Liver (tissue), 9 donors: Measurements from ENCODE around the gene NKAIN2. TPM values are rescaled to one million over a fixed set of nuclear protein-coding genes. Genes with fewer than 3 reads are reported as not detected.

Experiments used
- DNase-seq: peaks from one replicate; pipeline ENCODE4 v3.0.0-alpha.2; 2017; ENCODE audit warnings: low spot score
- H3K27ac ChIP-seq, 2 donors: one replicate each; pipeline ENCODE4 v1.7.0; 2013; ENCODE audit warnings: inconsistent platforms in 2 of 2, low read length in 2 of 2, control low read depth in 1 of 2, low read depth in 1 of 2, mild to moderate bottlenecking in 1 of 2
- H3K27me3 ChIP-seq, 4 donors: one replicate each; pipeline versions ENCODE4 v1.6.1 to v1.7.0; 2013; ENCODE audit warnings: low read length in 3 of 4, inconsistent platforms in 1 of 4, mild to moderate bottlenecking in 1 of 4, moderate library complexity in 1 of 4; ENCODE audit not compliant: control insufficient read depth in 4 of 4, insufficient read depth in 4 of 4
- H3K36me3 ChIP-seq, 4 donors: one replicate each; pipeline versions ENCODE4 v1.6.1 to v1.7.0; 2013; ENCODE audit warnings: low read length in 3 of 4, mild to moderate bottlenecking in 3 of 4, low read depth in 1 of 4, moderate library complexity in 1 of 4; ENCODE audit not compliant: control insufficient read depth in 4 of 4, insufficient read depth in 3 of 4
- H3K4me1 ChIP-seq, 4 donors: one replicate each; pipeline versions ENCODE4 v1.6.1 to v1.7.0; 2013; ENCODE audit warnings: low read length in 3 of 4, mild to moderate bottlenecking in 3 of 4, moderate library complexity in 1 of 4; ENCODE audit not compliant: control insufficient read depth in 4 of 4, insufficient read depth in 4 of 4
- H3K4me3 ChIP-seq, 3 donors: one replicate each; pipeline versions ENCODE4 v1.6.1 to v1.7.0; 2013; ENCODE audit warnings: low read length in 3 of 3, control low read depth in 1 of 3, low read depth in 1 of 3, mild to moderate bottlenecking in 1 of 3
- H3K9ac ChIP-seq, 2 donors: one replicate each; pipeline ENCODE4 v1.7.0; 2013; ENCODE audit warnings: low read length in 2 of 2, mild to moderate bottlenecking in 2 of 2, moderate library complexity in 2 of 2, control low read depth in 1 of 2, low read depth in 1 of 2
- H3K9me3 ChIP-seq, 4 donors: one replicate each; pipeline versions ENCODE4 v1.6.1 to v1.7.0; 2013; ENCODE audit warnings: low read length in 3 of 4; ENCODE audit not compliant: control insufficient read depth in 4 of 4
- CTCF ChIP-seq: fragments of 150-350 bp; IDR thresholded peaks from 2 replicates; pipeline ENCODE4 v1.5.1; 2017; ENCODE audit warnings: improper control_type of control experiment, low read depth, low read length; ENCODE audit not compliant: missing input control
- EGR1 ChIP-seq, 2 donors: IDR thresholded peaks; 2 replicates each; pipeline ENCODE4 v1.6.1; 2016 to 2018; ENCODE audit warnings: antibody characterized with exemption in 2 of 2, low read depth in 2 of 2
- FOXA1 ChIP-seq: IDR thresholded peaks from 2 replicates; pipeline ENCODE4 v1.6.1; 2016; ENCODE audit warnings: antibody characterized with exemption
- FOXA2 ChIP-seq: IDR thresholded peaks from 2 replicates; pipeline ENCODE4 v1.6.1; 2016; ENCODE audit warnings: antibody characterized with exemption
- GABPA ChIP-seq, 2 donors: IDR thresholded peaks in 1 of 2; conservative IDR thresholded peaks in 1 of 2; 2 replicates each; pipeline ENCODE4 v1.6.1; 2016; ENCODE audit warnings: antibody characterized with exemption in 2 of 2, mild to moderate bottlenecking in 1 of 2, moderate library complexity in 1 of 2
- HNF4A ChIP-seq, 2 donors: conservative IDR thresholded peaks; 2 replicates each; pipeline ENCODE4 v1.6.1; 2016; ENCODE audit warnings: antibody characterized with exemption in 2 of 2, mild to moderate bottlenecking in 2 of 2
- HNF4G ChIP-seq: IDR thresholded peaks from 2 replicates; pipeline ENCODE4 v1.6.1; 2016; ENCODE audit warnings: antibody characterized with exemption
- JUND ChIP-seq, 2 donors: IDR thresholded peaks; 2 replicates each; pipeline ENCODE4 v1.6.1; 2016; ENCODE audit warnings: antibody characterized with exemption in 2 of 2
- MAX ChIP-seq: IDR thresholded peaks from 2 replicates; pipeline ENCODE4 v1.6.1; 2016; ENCODE audit warnings: antibody characterized with exemption
- NR2F2 ChIP-seq: IDR thresholded peaks from 2 replicates; pipeline ENCODE4 v1.6.1; 2016; ENCODE audit warnings: antibody characterized with exemption
- RAD21 ChIP-seq, 2 donors: IDR thresholded peaks; 2 replicates each; pipeline ENCODE4 v1.6.1; 2016; ENCODE audit warnings: antibody characterized with exemption in 2 of 2, mild to moderate bottlenecking in 2 of 2
- REST ChIP-seq: IDR thresholded peaks from 2 replicates; pipeline ENCODE4 v1.6.1; 2016; ENCODE audit warnings: antibody characterized with exemption, mild to moderate bottlenecking
- RXRA ChIP-seq, 2 donors: IDR thresholded peaks; 2 replicates each; pipeline ENCODE4 v1.6.1; 2017 to 2018; ENCODE audit warnings: antibody characterized with exemption in 2 of 2, mild to moderate bottlenecking in 1 of 2
- SP1 ChIP-seq: IDR thresholded peaks from 2 replicates; pipeline ENCODE4 v1.6.1; 2018; ENCODE audit warnings: antibody characterized with exemption, mild to moderate bottlenecking
- TAF1 ChIP-seq: conservative IDR thresholded peaks from 2 replicates; pipeline ENCODE4 v1.6.1; 2016; ENCODE audit warnings: antibody characterized with exemption, mild to moderate bottlenecking
- YY1 ChIP-seq: IDR thresholded peaks from 2 replicates; pipeline ENCODE4 v1.6.1; 2016; ENCODE audit warnings: antibody characterized with exemption, mild to moderate bottlenecking
- ZBTB33 ChIP-seq: IDR thresholded peaks from 2 replicates; pipeline ENCODE4 v1.6.1; 2016; ENCODE audit warnings: antibody characterized with exemption
- WGBS: extraction: QIAGEN DNeasy Blood & Tissue Kit; methylation state at CpG from one replicate; pipeline ENCODE4 v1.1.7; 2013; 5-methylcytosine and 5-hydroxymethylcytosine counted together
- polyA plus RNA-seq, 2 donors: library from polyadenylated mRNA; stranded (reverse) in 1 of 2; unstranded in 1 of 2; fragments of 200-250 nt in 1 of 2; fragments of >200 nt in 1 of 2; fragmentation: Nextera tagmentation in 1 of 2; extraction: Ambion mirVana in 1 of 2; gene quantifications; one replicate each; pipeline versions ENCODE4 v1.2.1 to v1.2.3, GENCODE V29; 2013 to 2015
- total RNA-seq, 2 donors: library from RNA; depleted of rRNA; stranded (reverse); fragments of >200 nt; gene quantifications; one replicate each; pipeline ENCODE4 v1.2.3, GENCODE V29; 2014
- donor health status: healthy.
- donor health status: healthy.
- donor health status: healthy.
- donor health status: healthy.
- donor health status: healthy.

NKAIN2 gene
- total and polyA plus RNA-seq, 4 donors = 0.05 to 0.14 TPM; not detected in 2

GRCh38 chr6:124285146-124285545, 481.5 kb downstream of the NKAIN2 start:
- no peak overlapping the region for H3K4me3 ChIP-seq
- no peaks in the 10 kb centered on the region for H3K4me1 ChIP-seq
- no peak for DNase-seq
- H3K36me3 ChIP-seq = no peaks in the 10 kb centered on the region
- H3K27ac ChIP-seq = no peak overlapping the region
- H3K9ac ChIP-seq = no peak overlapping the region
- H3K27me3 ChIP-seq = no peaks in the 10 kb centered on the region
- WGBS = 87% methylated on average over 1 of the region's 1 CpG
- no peaks in the 10 kb centered on the region for H3K9me3 ChIP-seq
- TF ChIP-seq HNF4A (conservative IDR thresholded peaks at IDR 0.05) (no peak), TAF1 (no peak), RAD21 (IDR thresholded peaks at IDR 0.05) (no peak), EGR1 (IDR thresholded peaks at IDR 0.05; ENCODE audit: low read depth in 2 of 2) (no peak), RXRA (IDR thresholded peaks at IDR 0.05) (no peak), JUND (IDR thresholded peaks at IDR 0.05) (no peak), GABPA (IDR thresholded peaks at IDR 0.05 in 1 of 2, conservative IDR thresholded peaks at IDR 0.05 in 1 of 2) (no peak), ZBTB33 (no peak), HNF4G (no peak), SP1 (no peak), MAX (no peak), NR2F2 (no peak), FOXA2 (no peak), CTCF (no peak), REST (no peak), YY1 (no peak)

- H3K36me3 ChIP-seq = no peaks in the 10 kb centered on the region
- H3K4me3 ChIP-seq = no peak overlapping the region
- TF ChIP-seq HNF4A (conservative IDR thresholded peaks at IDR 0.05) (no peak), SP1 (no peak), FOXA1 (no peak), CTCF (no peak), TAF1 (no peak), MAX (no peak)
- no peak overlapping the region for H3K9ac ChIP-seq
- H3K27me3 ChIP-seq = no peaks in the 10 kb centered on the region
- peaks cover 0 to 1% (median 0%) of the 10 kb centered on the region in 4 donors for H3K9me3 ChIP-seq
- H3K27ac ChIP-seq = no peak overlapping the region
- no peak for DNase-seq
- H3K4me1 ChIP-seq = no peaks in the 10 kb centered on the region
- 90% methylated on average over 2 of the region's 2 CpGs for WGBS
Observed at GRCh38 chr6:124294574-124295200, 491.0 kb downstream of the NKAIN2 start.
